Stimulated activated CD4-positive, alpha-beta T cell treated with anti-CD3 and anti-CD28 coated beads, Interleukin-4, amount 100 ng/mL, for 24 hours (primary cell): ENCODE results near the gene PTCD3.

Experiments
- DNase-seq: peaks from one replicate; pipeline ENCODE4 v3.0.0-alpha.2; 2020

The PTCD3 gene

GRCh38 chr2:86147793-86148192 is 41.8 kb downstream of the PTCD3 start:
- DNase-seq: no peak

- no peak for DNase-seq
These were observed 44.5 kb downstream of the PTCD3 start for GRCh38 chr2:86150502-86150901.

GRCh38 chr2:86157009-86157556 is 51.0 kb downstream of the PTCD3 start:
- no peak for DNase-seq

- DNase-seq: no peak
These were observed 52.3 kb downstream of the PTCD3 start for GRCh38 chr2:86158286-86158685.

GRCh38 chr2:86160156-86160952 is 54.3 kb downstream of the PTCD3 start:
- no peak for DNase-seq

- no peak for DNase-seq
These were observed 64.4 kb downstream of the PTCD3 start for GRCh38 chr2:86170449-86170848.

- DNase-seq: no peak
These were observed 65.3 kb downstream of the PTCD3 start for GRCh38 chr2:86171295-86171694.

- DNase-seq: no peak
These were observed 66.6 kb downstream of the PTCD3 start for GRCh38 chr2:86172610-86173009.

- no peak for DNase-seq
These were observed 68.4 kb downstream of the PTCD3 start for GRCh38 chr2:86174445-86174844.

GRCh38 chr2:86175828-86176227 is 69.8 kb downstream of the PTCD3 start:
- no peak for DNase-seq

GRCh38 chr2:86176597-86176996 is 70.6 kb downstream of the PTCD3 start:
- DNase-seq: no peak

GRCh38 chr2:86185517-86186212 is 79.6 kb downstream of the PTCD3 start:
- DNase-seq: no peak

- no peak for DNase-seq
These were observed 80.4 kb downstream of the PTCD3 start for GRCh38 chr2:86186431-86186830.

GRCh38 chr2:86189782-86190416 is 83.9 kb downstream of the PTCD3 start:
- no peak for DNase-seq
